Pons (tissue), 1 donor: ENCODE measurements around the gene HAND2.

Experiments
- DNase-seq: peaks from one replicate; pipeline ENCODE4 v3.0.0-alpha.2; 2016; ENCODE audit warnings: low spot score

Gene HAND2

DNA sequence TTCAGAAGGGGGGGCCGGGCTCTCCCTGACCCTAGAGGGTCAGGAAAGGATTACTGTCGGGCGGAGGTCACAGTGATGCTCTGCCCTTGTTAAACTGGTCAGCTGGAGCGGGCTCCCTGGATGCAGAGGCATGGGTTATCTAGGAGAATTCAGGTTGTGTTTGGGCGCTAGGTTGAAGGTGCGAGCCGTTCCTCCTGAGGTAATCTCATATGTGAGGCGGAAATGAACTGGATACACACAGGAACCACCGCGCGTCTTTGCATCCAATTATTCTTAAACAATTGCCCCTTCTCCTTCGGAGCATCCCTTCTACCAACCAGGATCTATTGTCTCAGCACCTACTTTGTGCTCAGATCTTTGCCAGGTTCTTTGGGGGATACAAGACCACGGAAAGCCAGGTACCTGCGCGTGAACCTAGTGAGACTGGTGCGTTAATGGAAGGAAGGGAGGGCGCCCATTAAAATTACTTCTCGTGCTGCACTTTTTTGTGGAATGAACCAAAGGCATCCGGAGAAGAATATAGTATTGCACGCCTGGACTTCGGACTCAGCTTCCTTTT lies 28.4 kb downstream of the HAND2 start:
- no peak for DNase-seq

DNA sequence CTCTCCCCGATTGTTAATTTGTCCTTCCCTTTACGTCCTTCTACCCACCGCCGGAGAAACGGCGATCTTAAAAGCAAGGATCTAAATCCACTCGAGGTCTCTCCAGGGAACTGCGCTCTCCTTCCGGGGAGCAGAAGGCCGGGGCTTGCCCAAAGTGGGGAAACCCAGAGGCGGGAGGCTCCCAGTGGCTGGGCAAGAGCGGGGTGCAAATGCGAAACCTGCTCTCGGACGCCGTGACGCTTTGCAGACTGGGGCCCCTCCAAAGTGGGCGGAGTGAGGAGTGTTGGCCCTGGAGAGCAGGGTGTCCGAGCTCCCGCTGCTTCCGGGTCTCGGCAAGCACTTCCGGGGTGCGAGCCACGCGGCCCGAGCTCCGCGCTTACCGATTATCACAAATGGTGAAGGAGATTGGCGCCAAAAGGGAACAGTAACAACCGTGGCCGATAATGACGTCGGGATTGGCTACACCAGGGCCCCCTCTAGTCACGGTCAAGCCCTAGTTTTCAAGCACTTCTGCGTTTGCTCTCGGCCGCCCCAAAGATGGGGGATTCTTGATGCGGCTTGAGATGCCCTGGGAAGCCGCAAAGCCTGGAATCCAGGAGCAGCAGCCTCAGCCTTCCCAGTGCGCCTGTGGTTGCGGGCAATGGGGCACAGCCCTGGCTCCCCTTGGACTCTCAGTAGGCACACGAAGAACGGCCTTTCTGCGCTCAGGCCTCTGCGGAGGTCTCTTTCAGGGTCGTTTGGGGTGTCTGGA lies 29.0 kb downstream of the HAND2 start:
- no peak for DNase-seq

DNA sequence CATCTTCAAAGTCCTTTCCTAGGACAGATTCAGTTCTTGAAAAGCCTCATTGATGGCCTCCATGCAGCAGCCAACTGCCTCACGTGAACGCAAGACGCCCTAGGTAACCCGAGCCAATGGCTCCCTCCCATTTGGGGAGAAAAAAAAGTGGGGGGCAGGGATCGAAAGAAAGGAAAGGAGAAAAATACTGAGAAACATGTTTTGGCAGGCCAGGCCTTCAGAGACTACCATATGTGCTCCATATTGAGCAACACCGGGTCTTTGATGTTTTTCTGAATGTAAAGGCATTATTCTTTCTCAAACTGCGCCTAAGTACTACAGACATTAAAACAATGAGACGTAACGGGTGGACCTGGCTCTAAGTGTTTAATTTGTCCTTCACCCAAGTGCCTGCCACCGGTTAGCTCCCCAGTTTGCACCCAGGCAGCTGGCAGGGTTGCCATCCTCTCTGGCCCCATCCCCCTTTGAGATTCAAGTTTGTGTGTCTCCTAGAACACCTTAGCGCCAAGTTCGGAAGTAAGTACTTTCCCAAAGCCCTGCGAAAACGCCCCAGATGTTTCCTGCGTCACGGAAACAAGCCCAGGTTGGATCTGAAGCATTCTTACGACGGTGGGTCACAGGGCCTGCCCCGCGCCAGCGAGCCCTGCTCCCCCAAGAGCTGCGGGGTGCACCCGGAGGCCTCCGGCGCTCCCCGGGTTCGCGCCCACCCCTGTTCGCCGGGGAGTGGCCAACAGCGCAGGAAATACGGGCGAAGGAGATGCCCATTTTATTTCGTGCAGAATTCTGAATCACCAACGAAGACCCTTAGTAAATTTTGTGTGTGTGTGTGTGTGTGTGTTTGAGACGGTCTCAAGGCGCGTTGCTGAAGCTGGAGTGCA lies 30.1 kb downstream of the HAND2 start:
- no peak for DNase-seq

DNA sequence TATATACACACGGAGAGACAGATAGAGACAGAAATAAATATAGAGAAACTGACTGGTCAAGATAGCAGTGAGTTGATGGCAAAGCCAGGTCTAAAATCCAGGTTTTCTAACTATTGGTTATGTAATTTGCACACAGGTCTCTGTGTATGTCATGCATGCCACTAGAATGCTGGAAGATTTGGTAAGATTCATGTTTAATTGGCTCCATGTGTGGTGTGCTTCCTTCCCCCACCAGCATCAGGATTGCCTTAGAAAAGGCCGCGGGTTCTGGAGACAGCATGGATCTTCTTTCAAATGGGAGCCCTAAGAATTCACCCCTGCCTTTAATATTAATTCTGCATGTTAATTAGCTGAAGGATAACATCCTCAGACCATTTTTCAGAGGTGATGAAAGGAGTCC lies 31.3 kb downstream of the HAND2 start:
- no peak for DNase-seq

DNA sequence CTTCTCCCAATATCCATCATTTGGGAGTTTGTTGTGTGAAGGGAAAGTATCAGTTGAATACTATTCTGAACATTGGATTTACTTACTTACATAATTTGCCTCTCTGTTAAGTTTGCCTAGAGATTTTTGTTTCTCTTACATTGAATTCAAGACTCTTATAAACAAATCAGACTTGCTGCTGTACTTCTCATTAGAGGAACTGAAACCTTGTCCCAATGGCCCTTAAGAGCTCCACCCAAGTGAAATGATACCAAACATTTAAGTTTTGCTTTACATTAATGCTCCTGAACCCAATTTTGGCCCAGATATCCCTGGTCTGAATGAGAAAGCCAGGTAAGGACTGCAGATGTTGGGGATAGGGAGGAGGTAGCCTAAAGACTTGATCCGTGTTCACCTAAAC lies 32.0 kb downstream of the HAND2 start:
- DNase-seq: no peak

DNA sequence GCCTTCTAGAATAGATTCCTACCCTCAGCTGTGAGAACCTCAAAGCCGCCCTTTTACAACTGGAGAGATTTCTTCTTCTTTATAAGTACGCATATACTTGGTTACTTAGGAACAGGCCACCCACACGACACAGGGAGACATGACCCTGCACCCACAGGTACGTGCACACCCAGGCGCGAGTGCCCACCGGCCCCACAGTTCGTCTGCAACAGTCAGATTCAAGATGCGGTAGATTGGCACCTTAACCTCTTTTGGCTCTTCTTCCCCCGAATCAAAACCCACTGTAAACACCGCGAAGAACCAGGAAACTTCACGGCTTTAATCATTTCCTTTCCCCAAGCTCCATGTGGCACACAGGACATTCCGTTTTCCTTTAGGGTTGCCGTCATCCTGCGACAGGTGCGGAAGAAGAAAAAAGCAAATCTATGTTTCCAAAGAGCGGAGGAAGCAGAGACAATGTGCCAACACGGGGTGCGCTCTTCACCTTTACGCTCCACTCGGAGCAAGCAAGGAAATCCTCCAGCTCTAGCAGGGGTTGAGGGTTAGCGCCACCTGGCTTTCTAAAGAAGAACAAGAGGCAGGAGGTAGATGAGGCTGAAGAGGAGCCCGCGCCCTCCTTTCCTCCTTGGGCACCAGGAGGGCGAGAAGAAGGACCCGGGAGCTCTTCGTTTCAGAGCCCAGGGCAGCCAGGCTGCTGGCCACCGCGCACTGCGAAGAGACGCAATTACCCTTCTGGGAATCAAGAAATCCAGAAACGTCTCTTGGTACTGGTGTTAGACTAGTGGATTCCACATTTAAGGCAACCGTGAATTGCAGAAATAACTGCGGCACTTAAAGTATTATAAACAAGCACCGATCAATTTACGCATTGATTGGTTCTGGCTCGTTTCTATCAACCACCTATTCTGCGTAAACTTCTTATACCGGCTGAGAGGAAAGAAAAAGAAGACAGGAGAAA lies 35.7 kb downstream of the HAND2 start:
- peak; percentile 74 for DNase-seq

DNA sequence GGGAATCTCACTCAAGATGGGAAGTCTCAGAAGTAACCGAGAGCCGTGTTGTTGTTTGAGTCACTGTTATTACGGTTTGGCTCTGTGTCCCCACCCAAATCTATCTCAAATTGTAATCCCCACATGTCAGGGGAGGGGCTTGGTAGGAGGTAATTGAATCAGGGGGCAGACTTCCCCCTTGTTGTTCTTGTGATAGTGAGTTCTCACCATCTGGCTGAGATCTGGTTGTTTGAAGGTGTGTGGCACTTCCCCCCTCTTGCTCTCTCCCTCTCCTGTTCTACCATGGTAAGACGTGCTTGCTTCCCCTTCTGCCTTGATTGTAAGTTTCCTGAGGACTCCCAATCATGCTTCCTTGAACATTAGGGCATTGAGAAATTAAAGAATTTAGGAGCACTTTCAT lies 37.0 kb downstream of the HAND2 start:
- DNase-seq: no peak

DNA sequence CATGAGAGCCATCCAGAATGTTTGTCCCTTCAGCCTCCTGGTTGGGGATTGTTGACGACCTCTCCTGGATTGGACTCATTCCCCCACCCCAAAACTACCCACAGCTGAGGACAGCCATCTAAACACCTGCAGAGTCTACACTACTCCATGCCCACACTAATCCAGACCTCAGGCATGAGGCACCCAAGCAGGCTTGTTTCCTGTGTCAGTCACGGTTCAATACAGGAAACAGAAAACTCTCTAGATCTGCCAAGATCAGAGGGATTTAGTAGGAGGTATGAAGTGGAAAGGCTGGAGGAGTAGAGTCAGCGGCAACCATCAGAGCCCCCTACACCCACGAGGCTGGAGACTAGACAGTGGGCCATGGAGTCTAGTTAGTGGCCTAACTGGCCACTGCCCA lies 37.7 kb downstream of the HAND2 start:
- DNase-seq: no peak

DNA sequence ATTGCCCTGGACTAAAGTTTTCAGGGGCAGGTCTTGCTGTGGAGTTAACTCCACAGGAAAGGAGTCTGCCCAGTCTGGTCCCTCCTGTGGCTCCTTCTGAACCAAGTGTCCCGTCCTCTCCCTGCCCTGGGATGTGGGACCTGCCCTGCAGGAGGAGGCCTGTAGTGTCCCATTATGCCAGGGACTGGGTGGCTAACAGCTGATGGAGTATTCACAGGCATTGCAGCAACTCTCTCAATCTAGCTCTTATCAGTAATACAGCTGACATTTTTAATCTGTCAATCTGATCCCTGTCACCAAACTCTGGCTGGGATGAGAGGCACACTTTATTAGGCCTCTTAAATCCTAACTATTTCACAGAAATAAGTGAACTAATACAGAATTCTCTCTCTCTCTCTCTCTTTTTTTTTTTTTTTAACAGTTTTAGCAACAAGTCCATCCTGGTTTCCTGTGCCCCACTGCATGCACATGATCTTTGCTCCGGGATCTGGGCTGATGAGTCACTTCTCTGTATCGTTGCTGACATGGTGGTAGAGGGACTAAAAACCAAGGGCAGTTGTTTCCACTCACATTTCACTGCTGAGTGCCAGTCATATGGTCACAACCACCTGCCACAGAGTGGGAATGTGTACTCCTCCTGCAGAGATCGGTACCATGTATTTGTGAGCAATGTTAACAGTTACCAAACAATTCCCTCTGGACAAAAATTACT lies 39.1 kb downstream of the HAND2 start:
- no peak for DNase-seq

DNA sequence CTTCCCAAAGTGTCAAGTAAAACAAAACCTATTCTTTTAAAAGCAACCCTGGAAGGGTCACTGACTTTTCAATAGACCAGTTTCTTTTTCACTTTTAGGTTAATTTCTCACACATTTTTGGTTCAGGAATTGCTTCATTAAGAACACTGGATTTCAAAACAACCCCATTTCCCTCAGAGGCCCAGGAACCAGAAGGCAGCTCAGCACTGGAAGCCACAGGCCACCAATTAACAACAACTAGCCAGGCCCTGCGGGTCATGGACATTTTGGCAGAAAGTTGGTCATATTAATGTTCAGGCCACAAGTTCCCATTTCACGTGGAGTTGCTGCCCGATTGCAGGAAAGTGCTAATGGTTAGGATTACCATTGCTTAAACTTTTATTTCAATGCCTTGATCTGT lies 39.8 kb downstream of the HAND2 start:
- DNase-seq: no peak

DNA sequence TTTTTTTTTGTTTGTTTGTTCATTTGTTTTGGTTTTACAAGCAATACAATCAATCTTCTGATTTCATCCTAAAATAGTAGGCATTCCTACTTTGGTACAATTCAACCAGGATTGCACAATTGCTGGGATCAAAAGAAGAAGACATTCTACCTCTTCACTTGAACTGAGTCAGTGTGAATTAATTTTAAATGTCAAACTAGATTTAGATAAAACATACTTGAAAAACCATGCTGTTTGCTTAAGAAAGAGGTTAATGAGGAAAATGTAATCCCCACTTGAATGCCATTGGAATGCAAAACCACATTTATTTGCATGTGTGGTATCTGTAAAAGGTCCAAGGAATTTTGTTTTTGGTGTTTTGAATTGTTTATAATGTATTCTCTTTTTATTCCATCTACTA lies 40.5 kb downstream of the HAND2 start:
- no peak for DNase-seq

DNA sequence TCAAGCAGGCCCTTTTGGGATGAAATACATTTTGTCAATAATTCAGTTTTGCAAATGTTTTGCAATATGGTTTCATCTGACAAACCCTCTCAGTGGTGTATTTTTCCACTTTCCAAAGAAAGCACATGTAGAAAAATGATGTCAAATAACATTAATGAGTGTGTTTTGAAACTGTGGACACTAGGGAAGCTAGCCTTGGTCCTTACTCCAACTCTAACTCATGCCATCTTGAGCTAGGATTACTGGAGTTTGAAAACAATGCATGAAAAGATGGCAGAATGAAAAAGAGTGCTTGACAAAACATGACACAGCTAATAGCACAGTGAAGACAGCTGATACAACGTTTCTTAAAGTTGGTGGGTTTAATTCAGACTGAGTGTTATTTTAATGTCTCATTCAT lies 41.4 kb downstream of the HAND2 start:
- DNase-seq: no peak

DNA sequence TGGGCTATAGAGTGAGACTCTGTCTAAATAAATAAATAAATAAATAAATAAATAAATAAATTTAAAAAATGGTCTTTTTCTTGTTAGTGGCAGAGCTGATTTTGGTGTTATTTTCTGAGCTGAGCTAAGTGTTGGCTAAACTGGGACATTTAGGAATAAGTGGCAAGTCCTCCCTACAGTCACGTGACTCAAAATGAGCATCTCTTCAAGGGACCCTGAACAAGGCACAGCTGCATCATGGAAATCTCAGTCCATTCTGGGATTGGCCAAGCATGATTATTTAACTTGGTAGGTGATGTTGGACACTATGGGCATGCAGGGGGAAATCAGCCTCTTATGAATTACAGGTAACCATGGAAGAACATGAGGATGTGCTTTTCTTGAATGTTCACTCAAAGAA lies 42.0 kb downstream of the HAND2 start:
- DNase-seq: no peak

DNA sequence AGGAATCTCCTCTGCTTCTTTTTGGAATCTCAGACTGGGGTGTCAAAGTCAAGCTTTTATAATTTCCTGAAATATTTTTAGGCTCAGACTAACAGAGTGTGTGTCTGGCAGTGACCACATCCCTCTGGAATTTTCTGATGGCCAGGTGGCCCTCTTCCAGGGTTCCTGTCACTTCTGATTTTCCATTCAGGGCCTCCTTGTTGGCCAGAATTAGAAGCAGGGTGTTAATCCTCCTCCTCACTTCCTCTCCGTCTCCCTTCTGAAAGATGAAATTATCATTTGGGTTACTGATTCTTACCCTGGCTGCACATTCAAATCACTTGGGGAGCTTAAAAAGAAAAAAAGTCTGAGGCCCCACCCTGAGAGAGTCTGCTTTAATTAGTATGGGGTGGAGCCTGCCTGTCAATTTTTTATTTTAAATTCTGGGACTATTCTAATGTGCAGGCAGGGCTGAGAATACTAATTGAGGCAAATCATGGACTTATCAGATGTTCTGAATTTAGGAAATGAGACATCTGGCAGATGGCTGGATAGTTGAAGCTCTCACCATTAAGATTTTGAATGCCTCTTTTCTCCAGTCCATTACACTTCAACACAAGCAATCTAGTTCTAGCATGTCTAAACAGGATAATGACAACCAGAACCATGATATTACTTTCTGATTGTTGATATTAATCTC lies 43.2 kb downstream of the HAND2 start:
- no peak for DNase-seq

DNA sequence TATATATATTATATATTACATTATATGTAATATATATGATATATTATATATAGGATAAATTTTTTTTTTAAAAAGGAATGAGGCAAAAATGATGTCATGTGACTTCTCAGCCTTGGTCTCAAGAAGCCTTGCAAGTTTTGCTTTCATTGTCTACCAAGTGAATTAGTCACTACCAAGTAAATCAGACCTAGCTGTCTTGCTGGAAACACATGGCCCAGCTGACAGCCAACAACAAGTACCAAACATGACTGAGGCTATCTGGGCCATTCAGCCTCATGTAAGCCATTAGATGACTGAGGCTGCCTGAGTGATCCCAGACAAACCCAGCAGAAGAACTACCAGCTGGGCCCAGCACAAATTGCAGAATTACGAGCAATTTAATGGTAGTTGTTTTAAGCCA lies 44.9 kb downstream of the HAND2 start:
- no peak for DNase-seq

DNA sequence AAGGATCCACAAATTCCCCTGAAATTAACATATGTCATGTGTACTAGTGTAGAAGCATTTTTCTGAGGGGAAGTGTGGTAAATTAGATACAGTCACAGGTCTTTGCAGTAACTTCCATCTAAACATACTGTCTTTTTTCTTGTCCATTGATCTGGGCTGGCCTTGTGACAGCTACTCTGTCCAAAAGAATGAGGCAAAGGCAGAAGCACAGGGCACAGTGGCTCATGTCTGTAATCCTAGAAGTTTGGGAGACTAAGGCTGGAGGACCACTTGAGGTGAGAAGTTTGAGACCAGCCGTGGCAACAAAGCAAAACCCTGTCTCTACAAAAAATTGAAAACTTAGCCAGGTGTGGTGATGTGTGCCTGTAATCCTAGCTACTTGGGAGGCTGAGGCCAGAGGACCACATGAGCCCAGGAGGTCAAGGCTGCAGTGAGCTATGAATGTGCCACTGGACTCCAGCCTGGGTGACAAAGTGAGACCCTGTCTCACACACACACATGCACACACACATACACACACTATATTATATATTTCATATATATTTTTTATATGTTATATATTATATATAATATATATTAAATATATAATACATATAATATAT lies 47.6 kb downstream of the HAND2 start:
- no peak for DNase-seq

DNA sequence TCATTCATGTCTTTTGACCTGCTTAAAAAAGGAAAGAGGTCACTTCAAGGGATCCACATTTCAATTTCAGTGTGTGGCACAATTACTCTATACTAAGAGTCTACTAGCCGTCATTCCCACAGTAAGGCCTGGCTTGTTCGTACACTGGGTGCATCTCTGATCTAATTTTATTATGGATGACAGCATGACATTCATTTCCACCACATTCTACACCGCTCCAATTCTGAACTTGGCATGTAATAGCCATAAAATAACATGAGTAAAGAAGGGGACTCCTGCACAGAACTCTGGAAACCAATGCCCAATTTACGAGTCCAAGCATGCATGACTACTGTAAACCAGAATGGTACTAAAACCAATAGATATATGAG lies 51.1 kb downstream of the HAND2 start:
- DNase-seq: no peak

DNA sequence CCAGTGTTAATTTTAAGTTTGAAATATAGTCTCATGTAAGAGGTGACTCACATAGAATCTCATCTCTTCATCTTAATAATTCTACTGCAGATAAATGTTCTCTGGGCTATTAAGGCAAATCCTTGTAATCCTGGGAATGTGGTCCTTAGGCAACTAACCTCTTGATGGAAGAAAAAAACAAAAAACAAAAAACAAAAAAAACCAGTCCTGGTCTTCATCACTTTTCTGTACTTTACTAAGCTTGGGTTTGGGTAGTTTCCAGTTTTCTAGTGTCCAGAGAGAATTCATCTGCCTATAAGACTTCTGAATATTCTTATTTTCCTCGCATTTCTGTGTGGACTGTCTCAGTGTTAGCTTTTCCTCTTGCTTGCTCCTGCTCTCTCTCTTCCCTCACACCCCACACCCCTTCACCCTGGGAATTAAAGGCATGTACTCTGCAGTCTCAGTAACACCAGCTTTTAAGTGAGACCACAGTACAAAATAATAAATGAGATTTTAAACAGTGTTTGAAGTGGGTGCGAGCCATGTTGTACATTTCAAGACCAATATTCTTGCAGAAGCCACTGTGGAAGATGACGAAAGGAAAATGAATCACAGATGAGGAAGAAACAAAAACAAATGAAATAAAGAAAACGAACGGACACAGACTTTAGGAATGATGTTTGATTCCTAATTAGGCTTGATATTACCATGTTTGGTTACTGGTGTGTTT lies 51.7 kb downstream of the HAND2 start:
- no peak for DNase-seq

DNA sequence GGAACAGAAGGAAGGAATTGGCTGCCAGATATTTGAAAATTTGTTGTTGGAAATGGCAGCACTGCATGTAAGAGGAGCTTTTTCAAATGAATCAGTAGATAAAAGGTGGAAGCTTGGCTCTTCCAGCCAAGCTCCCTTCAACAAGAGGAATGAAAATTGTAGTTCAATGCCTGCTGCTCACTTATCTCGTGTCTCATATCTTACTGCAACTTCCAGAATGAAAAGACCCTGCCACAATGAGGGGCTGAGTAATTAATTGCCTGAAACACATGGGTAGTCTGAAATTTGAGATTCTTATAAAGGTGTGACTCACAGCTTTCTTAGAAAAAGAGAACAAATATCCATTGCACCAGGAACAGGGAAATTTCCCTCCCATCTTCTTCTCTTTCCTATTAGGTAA lies 53.0 kb downstream of the HAND2 start:
- DNase-seq: no peak
